ENCODE data around the gene NDUFS6.
"Not testable (repeated sequence)": the region's sequence is repeated elsewhere in the genome, so short reads cannot be mapped to it uniquely, and the experiment has no call there.

NDUFS6 gene

DNA sequence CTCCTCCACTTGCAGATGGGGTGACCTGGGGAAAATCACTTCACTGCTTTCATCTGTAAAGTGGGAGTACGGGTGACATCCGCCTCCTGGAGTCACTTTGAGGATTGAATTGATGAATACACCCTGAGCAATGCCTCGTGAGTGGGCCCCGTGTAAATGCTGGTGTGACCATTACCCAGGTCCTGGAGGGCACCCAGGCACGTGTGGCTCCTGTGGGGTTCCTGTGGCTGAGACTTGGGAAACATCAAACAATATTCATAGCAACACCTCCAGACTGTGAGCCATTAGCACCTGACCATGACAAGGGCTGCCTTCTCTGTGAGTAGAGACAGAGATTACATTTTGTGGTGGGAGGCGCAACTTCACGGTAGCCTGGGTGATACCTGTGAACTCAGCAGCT is 13.0 kb upstream of the NDUFS6 start:
- no peak overlapping the region for H3K4me3 ChIP-seq (ENCODE audit: low read depth, low read length)
- TF ChIP-seq, protein P1, sequence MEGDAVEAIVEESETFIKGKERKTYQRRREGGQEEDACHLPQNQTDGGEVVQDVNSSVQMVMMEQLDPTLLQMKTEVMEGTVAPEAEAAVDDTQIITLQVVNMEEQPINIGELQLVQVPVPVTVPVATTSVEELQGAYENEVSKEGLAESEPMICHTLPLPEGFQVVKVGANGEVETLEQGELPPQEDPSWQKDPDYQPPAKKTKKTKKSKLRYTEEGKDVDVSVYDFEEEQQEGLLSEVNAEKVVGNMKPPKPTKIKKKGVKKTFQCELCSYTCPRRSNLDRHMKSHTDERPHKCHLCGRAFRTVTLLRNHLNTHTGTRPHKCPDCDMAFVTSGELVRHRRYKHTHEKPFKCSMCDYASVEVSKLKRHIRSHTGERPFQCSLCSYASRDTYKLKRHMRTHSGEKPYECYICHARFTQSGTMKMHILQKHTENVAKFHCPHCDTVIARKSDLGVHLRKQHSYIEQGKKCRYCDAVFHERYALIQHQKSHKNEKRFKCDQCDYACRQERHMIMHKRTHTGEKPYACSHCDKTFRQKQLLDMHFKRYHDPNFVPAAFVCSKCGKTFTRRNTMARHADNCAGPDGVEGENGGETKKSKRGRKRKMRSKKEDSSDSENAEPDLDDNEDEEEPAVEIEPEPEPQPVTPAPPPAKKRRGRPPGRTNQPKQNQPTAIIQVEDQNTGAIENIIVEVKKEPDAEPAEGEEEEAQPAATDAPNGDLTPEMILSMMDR (IDR thresholded peaks at IDR 0.05; ENCODE audit: insufficient read depth, low read length, missing control alignments), result no peak
- no peak for DNase-seq (ENCODE audit: low read depth, low spot score)
- CTCF ChIA-PET, result interaction anchor here (1.6 to 1.7 kb wide), 2 partner anchors 15 to 24 kb away, joined by 3 to 9 read pairs; no protein-coding TSS in a partner anchor
- POLR2A ChIA-PET, result no interaction called here

DNA sequence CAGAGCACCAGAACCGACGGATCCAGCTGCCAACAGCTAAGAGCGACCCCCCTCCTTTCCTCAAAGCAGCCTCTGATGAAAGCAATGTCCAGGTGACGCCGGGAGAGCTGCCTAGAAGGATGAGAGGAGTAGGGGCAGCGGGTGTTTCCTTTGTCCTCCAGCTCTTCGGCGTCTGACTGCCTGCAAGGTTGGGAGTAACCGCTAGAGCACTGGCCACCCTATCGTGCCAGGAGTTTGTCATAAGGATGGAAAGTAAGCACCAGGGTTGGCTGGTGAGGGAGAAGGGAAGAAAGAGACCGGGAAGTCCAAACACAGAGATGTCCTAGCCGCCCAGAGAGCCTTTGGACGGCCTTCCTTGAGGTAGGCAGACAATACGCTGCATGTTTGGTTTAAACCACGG is 12.4 kb upstream of the NDUFS6 start:
- TF ChIP-seq, protein P1 (IDR thresholded peaks at IDR 0.05; ENCODE audit: insufficient read depth, low read length, missing control alignments), result no peak
- no peak for DNase-seq (ENCODE audit: low read depth, low spot score)
- POLR2A ChIA-PET, result no interaction called here
- H3K4me3 ChIP-seq (ENCODE audit: low read depth, low read length), result no peak overlapping the region
- CTCF ChIA-PET, result interaction anchor here (1.6 to 1.7 kb wide), 2 partner anchors 16 to 25 kb away, joined by 3 to 9 read pairs; no protein-coding TSS in a partner anchor

DNA sequence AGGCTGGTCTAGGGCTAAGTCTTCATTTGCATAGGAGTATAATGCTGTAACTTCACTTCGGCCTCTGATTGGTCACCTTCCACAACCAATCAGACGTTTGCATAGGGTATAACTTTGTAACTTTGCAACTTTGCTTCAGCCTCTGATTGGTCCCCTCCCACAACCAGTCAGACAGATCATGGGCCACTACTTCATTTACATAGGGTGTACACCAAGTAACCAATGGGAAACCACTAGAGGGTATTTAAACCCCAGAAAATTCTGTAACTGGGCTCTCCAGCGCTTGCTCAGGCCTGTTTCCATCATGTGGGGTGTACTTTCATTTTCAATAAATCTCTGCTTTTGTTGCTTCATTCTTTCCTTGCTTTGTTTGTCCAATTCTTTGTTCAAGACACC is 11.8 kb upstream of the NDUFS6 start:
- POLR2A ChIA-PET; DNase-seq (ENCODE audit: low read depth, low spot score): not testable (repeated sequence)
- CTCF ChIA-PET, result interaction anchor here (1.7 to 1.8 kb wide), 2 partner anchors 14 to 25 kb away, joined by 7 to 9 read pairs; no protein-coding TSS in a partner anchor
- peak overlapping the region; percentile 33 for H3K4me3 ChIP-seq (ENCODE audit: low read depth, low read length)

DNA sequence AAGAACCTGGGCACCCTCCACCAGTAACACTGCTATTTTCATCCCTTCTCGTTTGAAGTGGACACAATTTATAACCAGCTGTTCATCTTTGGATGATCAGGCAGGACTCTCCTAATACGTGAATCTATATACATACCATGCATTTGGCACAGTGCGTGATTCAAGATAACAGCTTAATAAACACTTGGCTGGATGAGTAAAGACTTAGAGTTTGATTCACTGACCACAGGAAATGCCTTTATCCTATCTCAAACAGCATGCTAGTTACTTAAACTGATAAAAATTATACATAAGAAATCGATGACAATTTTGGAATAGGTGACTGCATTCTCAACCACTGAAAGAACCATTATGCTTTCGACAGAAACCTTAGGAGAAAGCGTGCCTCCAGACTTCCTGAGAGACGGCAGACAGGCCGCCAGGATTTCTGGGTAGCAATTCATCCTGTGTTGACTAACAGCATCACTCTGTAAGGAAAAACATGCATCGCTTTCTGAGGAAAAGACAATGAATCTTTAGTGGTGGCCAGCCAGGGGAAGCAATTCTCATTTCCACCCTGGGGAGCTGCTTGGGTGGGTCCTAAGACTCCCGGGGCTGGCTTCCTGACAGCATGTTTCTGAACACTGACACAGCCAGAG is 11.3 kb upstream of the NDUFS6 start:
- ChIA-PET POLR2A (interaction anchor here (0.9 kb wide), 1 partner anchor 9 kb away, joined by 4 read pairs; no protein-coding TSS in a partner anchor), CTCF (interaction anchor here (1.8 kb wide), 1 partner anchor 15 kb away, joined by 7 read pairs; no protein-coding TSS in a partner anchor)
- TF ChIP-seq, protein P1 (IDR thresholded peaks at IDR 0.05; ENCODE audit: insufficient read depth, low read length, missing control alignments), result no peak
- peak; percentile 69 for DNase-seq (ENCODE audit: low read depth, low spot score)
- H3K4me3 ChIP-seq (ENCODE audit: low read depth, low read length), result peak overlapping the region; percentile 33

DNA sequence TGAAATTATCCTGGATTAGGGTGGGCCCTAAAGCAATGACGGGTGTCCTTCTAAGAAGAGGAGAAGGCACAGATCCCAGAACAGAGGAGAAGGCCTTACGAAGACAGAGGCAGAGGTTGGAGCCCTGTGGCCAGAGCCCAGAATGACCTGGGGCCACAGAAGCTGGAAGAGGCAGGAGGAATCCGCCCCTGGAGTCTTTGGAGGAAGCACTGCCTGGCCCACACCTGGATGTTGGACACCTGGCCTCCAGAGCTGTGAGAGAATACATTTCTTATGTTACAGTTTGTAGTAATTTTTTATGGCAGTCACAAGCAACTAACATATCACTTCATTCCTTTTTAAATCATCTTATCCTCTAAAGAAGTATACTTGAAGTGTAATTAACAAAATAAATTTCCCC is 10.0 kb upstream of the NDUFS6 start:
- H3K4me3 ChIP-seq (ENCODE audit: low read depth, low read length), result no peak overlapping the region
- ChIA-PET POLR2A (no interaction called here), CTCF (interaction anchor here (1.1 to 1.8 kb wide), 3 partner anchors 16 to 27 kb away, joined by 4 to 7 read pairs (median 6); no protein-coding TSS in a partner anchor)
- TF ChIP-seq, protein P1 (IDR thresholded peaks at IDR 0.05; ENCODE audit: insufficient read depth, low read length, missing control alignments), result no peak
- DNase-seq (ENCODE audit: low read depth, low spot score), result no peak

DNA sequence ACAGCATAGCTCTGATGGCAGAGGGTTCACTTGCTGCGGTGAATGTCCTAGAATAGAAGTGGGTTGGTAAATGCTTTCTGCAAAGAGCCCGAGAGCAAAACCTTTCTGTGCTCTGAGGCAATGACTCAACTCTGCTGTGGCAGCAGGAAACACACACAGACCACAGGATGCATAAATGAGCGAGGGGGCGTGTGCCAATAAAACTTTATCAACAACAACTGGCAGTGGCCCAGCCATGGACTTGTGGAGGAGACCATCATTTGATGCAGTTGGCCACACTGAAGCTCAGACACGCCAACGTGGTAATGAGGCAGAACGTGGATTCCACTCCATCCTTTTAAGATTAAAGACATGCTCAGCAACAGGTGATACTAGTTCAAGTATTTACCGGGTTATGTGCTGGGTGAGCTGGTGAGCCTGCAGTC is 8.4 kb upstream of the NDUFS6 start:
- ChIA-PET POLR2A (no interaction called here), CTCF (no interaction called here)
- TF ChIP-seq, protein P1 (IDR thresholded peaks at IDR 0.05; ENCODE audit: insufficient read depth, low read length, missing control alignments), result no peak
- DNase-seq (ENCODE audit: low read depth, low spot score), result peak; percentile 76
- H3K4me3 ChIP-seq (ENCODE audit: low read depth, low read length), result no peak overlapping the region
